ENCODE data around the gene USP48.
A peak's percentile ranks its signal among the peaks of the same experiment; 100 is the strongest.
"Not testable (repeated sequence)": the region's sequence is repeated elsewhere in the genome, so short reads cannot be mapped to it uniquely, and the experiment has no call there.

The USP48 gene

DNA sequence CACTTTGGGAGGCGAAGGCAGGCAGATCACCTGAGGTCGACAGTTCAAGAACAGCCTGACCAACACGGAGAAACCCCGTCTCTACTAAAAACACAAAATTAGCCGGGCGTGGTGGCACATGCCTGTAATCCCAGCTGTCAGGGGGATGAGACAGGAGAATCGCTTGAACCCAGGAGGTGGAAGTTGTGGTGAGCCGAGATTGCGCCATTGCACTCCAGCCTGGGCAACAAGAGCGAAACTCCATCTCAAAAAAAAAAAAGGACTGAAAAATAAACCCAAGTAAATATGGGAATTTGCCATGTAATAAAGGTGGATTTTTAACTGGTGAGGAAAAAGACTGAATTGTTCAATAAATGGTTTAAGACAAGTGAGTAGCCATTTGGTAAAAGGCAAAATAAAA lies 11.3 kb downstream of the USP48 start:
- not testable (repeated sequence) for DNase-seq

DNA sequence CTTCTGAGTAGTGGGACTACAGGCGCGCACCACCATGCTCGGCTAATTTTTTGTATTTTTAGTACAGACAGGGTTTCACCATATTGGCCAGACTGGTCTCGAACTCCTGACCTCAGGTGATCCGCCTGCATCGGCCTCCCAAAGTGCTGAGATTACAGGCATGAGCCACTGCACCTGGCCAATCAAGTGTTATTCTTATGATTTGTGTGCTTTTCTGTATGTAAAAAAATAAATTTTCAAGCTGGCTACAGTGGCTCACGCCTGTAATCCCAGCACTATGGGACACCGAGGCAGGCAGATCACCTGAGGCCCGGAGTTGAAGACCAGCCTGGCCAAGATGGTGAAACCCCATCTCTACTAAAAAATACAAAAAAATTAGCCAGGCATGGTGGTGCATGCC lies 12.3 kb downstream of the USP48 start:
- DNase-seq: not testable (repeated sequence)

- no peak for DNase-seq
These were observed 12.7 kb downstream of the USP48 start for GRCh38 chr1:21770201-21770600.

DNA sequence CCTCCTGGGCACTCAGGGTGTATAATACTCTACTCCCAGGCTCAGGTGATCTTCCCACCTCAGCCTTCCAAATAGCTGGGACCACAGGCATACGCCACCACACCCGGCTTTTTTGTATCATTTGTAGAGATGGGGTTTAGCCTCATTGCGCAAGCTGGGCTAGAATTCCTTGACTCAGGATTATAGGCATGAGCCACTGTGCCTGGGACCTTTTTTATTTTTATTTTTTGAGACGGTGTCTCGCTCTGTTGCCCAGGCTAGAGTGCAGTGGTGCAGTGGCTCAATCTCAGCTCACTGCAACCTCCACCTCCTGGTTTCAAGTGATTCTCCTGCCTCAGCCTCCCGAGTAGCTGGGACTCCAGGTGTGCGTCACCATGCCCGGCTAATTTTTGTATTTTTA lies 15.8 kb downstream of the USP48 start:
- not testable (repeated sequence) for DNase-seq

DNA sequence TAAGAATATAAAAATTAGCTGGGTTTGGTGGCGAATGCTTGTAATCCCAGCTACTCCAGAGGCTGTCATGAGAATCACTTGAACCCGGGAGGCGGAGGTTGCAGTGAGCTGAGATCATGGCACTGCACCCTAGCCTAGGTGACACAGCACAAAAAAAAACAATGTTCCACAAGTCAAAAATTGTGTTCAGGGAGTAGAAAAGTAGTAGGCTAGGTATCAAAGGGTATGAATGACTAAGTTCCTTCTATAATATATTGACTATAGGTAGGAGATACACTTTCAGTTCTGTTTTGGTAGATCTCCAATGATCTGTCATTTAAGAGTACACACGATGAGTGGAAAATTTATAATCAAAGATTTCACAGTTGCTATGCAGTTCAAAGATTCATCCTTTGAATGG lies 16.7 kb downstream of the USP48 start:
- DNase-seq: no peak

- DNase-seq: peak; percentile 35 to 59
These were observed 18.1 kb downstream of the USP48 start for GRCh38 chr1:21764615-21765423.

DNA sequence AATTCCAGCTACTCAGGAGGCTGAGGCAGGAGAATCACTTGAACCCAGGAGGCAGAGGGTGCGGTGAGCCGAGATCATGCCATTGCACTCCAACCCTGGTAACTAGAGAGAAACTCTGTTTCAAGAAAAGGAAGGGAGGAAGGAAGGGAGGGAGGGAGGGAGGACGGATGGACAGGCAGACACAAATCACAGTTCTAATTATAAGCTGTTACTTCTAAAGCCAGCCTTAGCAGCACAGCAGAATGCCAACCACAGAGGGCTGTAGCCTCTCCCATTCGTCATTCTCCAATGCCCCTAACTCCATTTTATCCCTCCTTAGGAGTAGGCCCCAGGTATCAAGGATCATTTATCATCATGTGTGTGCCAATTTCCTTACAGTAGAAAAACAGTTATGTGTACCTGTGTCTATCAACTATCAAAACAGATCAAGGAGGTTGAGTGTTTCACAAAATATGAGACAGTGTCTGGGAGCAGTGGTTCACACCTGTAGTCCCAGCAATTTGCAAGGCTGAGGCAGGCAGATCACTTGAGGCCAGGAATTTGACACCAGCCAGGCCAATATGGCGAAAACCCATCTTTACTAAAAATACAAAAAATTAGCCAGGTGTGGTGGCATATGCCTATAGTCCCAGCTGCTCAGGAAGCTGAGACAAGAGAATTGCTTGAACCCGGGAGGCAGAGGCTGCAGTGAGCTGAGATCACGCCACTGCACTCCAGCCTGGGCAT lies 19.1 kb downstream of the USP48 start:
- no peak for DNase-seq

- no peak for DNase-seq
These were observed 19.7 kb downstream of the USP48 start for GRCh38 chr1:21763236-21763635.

GRCh38 chr1:21762022-21762404 lies 20.9 kb downstream of the USP48 start:
- no peak for DNase-seq

GRCh38 chr1:21761052-21761451 lies 21.9 kb downstream of the USP48 start:
- peak; percentile 16 to 38 for DNase-seq

- no peak for DNase-seq
These were observed 23.1 kb downstream of the USP48 start for GRCh38 chr1:21759818-21760217.

- DNase-seq: no peak
These were observed 23.8 kb downstream of the USP48 start for GRCh38 chr1:21759182-21759581.

DNA sequence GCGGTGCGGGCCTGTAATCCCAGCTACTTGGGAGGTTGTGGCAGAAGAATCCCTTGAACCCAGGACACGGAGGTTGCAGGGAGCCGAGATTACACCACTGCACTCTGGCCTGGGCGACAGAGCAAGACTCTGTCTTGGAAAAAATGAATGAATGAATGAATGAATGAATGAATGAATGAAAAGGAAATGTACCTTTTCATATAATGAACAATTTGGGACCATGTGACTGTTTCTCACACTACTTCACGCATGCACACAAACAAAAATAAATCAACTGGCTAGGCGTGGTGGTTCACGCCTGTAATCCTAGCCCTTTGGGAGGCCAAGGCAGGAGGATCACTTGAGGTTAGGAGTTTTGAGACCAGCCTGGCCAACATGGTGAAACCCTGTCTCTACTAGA lies 24.3 kb downstream of the USP48 start:
- DNase-seq: no peak

DNA sequence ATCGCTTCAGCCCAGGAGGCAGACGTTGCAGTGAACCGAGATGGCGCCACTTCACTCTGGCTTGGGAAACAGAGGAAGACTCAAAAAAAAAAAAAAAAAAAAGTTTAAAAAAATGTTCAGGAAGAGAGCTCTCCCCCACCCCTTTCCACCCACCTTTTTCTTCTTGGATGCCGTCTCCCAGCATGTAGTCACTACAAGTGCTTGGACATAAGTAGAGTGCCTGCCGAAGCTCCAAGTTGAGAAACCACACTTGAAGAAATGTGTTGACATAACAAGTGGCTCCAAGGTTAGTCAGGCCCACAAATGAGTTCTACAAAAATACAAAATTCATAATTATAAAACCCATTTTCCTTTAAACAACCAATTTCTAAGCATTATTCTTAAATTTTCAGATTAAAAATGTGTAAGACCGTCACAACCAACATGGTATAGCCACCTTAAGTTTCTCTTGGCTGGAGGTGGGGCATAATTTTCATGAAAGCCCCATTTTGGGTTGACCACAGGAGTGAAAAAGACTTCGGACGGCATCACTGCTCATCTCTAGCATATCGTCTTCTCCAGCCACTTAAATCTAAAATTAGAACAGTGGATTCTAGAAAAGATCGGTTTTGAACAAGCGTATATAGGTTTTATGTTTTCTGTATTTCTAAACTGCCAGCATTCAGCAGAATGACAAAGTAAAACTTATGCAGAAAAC lies 26.4 kb downstream of the USP48 start:
- peak in 1 of 2 donors; percentile 7 for DNase-seq

- no peak for DNase-seq
These were observed 27.9 kb downstream of the USP48 start for GRCh38 chr1:21755067-21755466.

DNA sequence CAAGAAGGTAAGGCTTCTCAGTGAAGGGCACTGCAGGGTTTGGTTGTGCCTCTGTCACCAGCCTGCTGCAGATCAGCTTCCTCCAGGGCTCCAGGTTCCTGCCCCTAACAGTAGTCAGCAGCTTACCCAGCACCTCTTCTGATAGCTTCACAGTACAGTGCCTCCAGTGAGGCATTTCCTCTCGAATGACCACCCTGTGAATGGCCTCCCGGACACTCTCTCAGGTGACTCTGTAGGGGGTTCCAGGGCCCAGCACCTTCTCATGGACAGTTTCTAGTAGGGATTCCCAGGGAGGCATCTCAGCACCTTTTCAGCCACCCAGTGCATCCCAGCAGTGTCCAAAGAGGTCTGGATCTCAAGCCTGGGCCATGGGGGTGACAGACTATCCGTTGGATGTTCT lies 28.4 kb downstream of the USP48 start:
- no peak for DNase-seq

GRCh38 chr1:21752186-21752585 lies 30.8 kb downstream of the USP48 start:
- DNase-seq: no peak

DNA sequence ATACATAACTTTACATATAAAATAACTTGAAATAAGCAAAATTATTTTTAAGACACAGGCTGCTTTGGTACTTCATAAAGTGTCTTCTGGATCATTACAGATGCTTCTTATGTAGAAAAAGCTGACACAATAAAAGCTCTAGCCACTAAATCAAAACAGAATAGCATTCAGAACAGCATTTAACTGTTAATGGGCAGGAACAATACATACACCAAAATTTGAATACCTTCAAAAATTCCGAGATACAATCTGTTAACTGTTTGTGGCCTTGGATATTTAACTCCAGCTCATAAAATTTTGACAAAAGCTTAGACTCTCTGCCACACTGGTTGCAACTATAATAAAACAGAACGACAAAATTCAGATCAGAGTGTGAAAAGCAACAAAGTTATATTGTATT lies 31.7 kb downstream of the USP48 start:
- DNase-seq: no peak

DNA sequence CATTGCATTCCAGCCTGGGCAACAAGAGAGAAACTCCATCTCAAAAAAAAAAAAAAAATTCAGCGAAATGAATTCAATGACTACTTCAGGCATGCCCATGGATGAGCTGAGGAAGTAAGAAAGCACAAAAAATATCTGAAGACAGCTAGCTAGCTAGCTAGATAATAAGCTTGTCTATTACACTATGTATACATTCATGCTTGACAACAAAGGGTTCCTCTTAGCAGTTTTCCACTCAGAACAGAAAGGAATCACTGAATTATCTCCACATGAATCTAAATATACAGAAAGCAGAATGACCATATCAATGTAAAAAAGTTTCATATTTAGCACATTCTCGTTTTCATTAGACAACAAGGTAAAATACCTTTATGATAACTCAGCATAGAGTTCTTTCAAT lies 32.1 kb downstream of the USP48 start:
- no peak for DNase-seq

- no peak for DNase-seq
These were observed 33.0 kb downstream of the USP48 start for GRCh38 chr1:21749859-21750468.

DNA sequence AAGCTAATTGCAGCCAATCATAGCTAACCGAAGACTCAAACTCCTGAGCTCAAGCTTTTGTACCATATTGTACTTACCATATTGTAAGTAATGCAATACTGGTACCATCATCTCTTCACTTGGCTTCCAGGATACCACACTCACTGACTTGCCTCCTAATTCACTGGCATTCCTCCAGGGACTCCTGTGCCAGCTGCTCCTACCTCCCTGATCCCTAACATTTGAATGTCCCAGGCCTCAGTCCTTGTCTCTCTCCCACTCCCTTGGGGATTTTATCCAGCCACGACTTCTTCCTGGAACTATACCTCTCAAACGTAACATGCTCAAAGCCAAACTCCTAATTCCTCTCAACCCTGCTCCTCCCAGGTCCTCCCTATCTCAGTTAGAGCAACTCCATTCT lies 33.8 kb downstream of the USP48 start:
- DNase-seq: no peak

GRCh38 chr1:21743476-21743875 lies 39.5 kb downstream of the USP48 start:
- no peak for DNase-seq

DNA sequence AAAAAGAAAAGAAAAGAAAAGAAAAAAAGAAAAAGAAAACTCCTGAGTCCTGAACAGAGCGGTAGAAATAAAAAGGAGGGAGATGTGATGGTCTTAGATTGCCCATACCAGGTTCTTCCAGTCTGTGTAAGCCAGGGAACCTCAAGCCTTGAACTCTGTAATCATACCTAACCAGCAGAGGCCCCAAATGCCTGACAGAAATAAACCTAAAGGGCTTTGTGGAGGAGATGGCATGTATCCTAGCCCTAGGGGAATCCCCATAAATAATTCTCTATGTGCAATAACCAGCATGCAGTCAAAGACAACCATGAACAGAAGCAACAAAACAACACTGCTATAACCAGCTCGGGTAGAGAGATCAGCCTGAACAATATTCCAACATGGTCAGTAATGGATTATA lies 40.4 kb downstream of the USP48 start:
- no peak for DNase-seq

Data from inflammatory macrophage (primary cell).